AG09309 (cell line): ENCODE data around the gene CASKIN2.

Source experiments
- DNase-seq: peaks from one replicate; pipeline ENCODE4 v3.0.0-alpha.2; 2010; ENCODE audit warnings: low read depth
- H3K4me3 ChIP-seq: 2 replicates; pipeline ENCODE4 v1.5.1; 2011; ENCODE audit warnings: mild to moderate bottlenecking, low read depth, low read length, moderate library complexity; ENCODE audit not compliant: control insufficient read depth
- CTCF ChIP-seq: IDR thresholded peaks from 2 replicates; pipeline ENCODE4 v1.5.1; 2011; ENCODE audit warnings: mild to moderate bottlenecking, low read depth, low read length, inconsistent platforms; ENCODE audit not compliant: insufficient read depth, control insufficient read depth; ENCODE audit errors: missing control alignments

The CASKIN2 gene

GRCh38 chr17:75539967-75540729 lies 24.8 kb upstream of the CASKIN2 start:
- DNase-seq: no peak
- no peak for TF ChIP-seq CTCF
- no peak overlapping the region for H3K4me3 ChIP-seq

DNA sequence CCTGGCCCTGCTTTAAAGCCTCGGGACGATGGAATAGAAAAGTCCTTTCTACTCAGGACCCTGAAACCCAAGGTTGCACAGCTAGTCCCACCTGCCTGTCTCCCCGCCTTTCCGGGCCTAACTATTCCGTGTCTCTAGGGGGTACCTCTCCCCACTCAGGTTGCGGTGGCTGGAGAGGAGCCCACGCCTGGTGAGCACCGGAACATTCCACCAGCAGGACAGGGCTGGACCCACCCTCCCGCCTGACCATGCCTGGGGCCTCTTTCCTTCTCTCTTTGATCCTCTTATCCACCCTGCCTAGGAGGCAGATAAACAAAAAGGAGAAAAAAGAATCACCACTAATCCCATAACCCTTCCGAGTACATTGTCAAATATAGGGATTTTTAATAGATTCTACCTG lies 21.0 kb upstream of the CASKIN2 start:
- no peak overlapping the region for H3K4me3 ChIP-seq
- DNase-seq: no peak
- no peak for TF ChIP-seq CTCF

- TF ChIP-seq CTCF: no peak
- no peak for DNase-seq
- H3K4me3 ChIP-seq: no peak overlapping the region
Measured at GRCh38 chr17:75535871-75536270, 20.5 kb upstream of the CASKIN2 start.

- TF ChIP-seq CTCF: no peak
- no peak for DNase-seq
- H3K4me3 ChIP-seq: no peak overlapping the region
Measured at GRCh38 chr17:75535119-75535537, 19.8 kb upstream of the CASKIN2 start.

- no peak for DNase-seq
- no peak for TF ChIP-seq CTCF
- no peak overlapping the region for H3K4me3 ChIP-seq
Measured at GRCh38 chr17:75531721-75532072, 16.4 kb upstream of the CASKIN2 start.

- DNase-seq: no peak
- H3K4me3 ChIP-seq: no peak overlapping the region
- no peak for TF ChIP-seq CTCF
Measured at GRCh38 chr17:75530837-75531720, 15.7 kb upstream of the CASKIN2 start.
